ENCODE measurements around the gene PPIE.
"Not testable (repeated sequence)": the region's sequence is repeated elsewhere in the genome, so short reads cannot be mapped to it uniquely, and the experiment has no call there.

The PPIE gene

DNA sequence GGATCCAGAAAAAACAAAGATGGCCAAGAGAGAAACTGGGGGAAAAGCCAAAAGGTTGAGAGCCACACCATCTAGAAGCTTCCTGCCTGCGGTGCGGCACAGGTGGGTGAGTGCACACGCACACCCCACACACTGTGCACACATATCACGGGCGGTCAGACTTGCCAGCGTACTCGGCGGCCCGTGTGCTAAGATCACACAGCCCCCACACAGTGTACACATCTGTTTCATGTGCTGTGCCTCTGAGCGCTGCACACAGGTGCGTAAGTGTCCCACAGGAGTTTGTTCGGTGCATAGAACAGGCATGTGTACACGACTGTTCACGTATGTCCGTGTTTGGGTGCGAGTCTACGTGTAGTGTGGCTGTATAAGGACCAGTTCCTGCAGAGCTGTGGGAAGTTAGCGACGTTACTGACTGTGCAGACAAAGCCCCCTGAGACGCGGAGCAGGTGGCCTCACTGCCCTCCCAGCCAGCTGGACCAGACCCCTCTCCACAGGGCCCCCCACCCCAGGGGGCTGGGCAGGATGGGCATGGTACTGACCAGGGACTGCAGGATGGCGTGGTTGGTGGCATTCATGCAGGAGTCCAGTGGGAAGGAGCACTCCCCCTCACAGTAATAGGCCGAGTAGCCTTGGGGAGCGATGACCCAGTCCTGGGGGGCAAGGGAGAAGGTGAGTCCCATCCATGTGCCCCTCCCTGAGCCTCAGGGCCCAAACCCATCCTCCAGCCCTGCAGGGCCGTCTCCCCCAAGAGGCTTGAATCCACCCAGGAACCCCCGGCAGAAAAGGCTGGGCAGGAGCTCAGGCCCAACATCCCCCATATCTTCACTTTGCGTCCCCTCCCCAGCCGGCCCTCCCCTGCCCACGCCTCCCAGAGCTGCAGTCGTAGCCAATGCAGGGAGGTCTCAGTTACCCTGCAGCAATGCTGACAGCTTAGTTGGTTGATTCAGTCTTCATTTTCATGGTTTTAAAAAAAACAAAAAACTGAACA, 24.2 kb downstream of the PPIE start:
- no peak overlapping the region for H3K4me3 ChIP-seq (ENCODE audit: low read length)
- H3K4me1 ChIP-seq (ENCODE audit: control insufficient read depth, insufficient read depth, low read length): no peaks in the 10 kb centered on the region
- H3K9ac ChIP-seq (ENCODE audit: low read length): no peak overlapping the region
- no peak overlapping the region for H3K27ac ChIP-seq (ENCODE audit: low read depth, low read length)
- peaks cover 3% of the 10 kb centered on the region for H3K36me3 ChIP-seq (ENCODE audit: control insufficient read depth, insufficient read depth, low read length)
- H3K27me3 ChIP-seq (ENCODE audit: control insufficient read depth, insufficient read depth, low read length): no peaks in the 10 kb centered on the region

DNA sequence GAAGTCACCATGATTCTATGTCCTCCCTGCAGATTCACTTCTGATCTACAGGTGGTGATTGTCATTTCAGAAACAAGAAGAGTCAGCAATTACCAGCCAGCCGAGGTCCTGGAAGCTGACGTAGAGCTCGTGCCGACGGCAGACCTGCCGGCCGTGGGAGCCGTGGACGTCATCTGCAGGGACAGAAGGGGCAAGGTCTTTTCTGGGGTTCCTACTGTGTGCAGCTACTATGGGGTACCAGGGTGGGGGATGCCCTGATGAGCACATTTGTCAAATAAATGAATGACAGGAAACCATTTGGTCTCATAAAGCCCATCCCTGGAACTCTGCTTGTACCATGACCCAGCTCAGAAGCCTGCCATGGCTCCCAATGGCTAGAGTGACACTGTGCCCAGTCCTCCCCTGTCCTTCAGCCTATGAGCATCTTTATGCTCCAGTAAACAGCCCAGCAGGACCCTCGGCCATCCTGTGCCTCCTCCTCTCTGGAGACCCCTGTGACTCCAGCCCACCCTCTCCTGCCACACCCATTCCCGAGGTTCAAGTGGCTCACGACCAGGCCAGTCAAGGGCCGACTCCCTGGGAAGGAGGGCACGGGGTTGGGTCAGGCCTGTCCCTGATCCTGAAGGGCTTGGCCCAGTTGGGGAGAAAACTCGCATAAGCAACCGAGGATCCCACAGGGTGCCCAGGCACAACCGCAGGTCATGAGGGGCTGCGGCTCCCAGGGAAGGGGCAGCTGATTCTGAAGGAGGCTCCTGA, 25.1 kb downstream of the PPIE start:
- H3K36me3 ChIP-seq (ENCODE audit: control insufficient read depth, insufficient read depth, low read length); H3K4me3 ChIP-seq (ENCODE audit: low read length); H3K9ac ChIP-seq (ENCODE audit: low read length); H3K27ac ChIP-seq (ENCODE audit: low read depth, low read length); H3K27me3 ChIP-seq (ENCODE audit: control insufficient read depth, insufficient read depth, low read length); H3K4me1 ChIP-seq (ENCODE audit: control insufficient read depth, insufficient read depth, low read length): not testable (repeated sequence)

DNA sequence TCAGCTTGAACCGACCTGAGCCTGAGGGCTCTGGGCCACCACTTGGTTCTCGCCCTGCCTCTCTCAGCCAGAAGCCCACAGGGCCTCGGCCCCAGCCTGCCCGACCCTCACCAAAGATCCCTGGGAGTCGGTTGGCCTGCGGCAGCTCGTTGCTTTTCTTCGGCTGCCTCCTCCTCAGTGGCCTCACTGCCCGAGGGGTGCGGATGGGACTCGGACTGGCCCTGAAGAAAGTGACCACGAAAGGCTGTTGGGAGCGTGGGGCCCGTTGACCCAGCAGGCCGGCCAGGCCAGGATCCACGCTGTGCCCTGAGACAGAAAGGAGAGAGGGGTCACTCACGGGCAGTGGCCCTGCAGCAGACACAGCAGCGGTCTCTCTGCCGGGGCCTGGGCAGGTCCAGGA, 25.8 kb downstream of the PPIE start:
- H3K4me1 ChIP-seq (ENCODE audit: control insufficient read depth, insufficient read depth, low read length); H3K36me3 ChIP-seq (ENCODE audit: control insufficient read depth, insufficient read depth, low read length); H3K27me3 ChIP-seq (ENCODE audit: control insufficient read depth, insufficient read depth, low read length); H3K4me3 ChIP-seq (ENCODE audit: low read length); H3K27ac ChIP-seq (ENCODE audit: low read depth, low read length); H3K9ac ChIP-seq (ENCODE audit: low read length): not testable (repeated sequence)

DNA sequence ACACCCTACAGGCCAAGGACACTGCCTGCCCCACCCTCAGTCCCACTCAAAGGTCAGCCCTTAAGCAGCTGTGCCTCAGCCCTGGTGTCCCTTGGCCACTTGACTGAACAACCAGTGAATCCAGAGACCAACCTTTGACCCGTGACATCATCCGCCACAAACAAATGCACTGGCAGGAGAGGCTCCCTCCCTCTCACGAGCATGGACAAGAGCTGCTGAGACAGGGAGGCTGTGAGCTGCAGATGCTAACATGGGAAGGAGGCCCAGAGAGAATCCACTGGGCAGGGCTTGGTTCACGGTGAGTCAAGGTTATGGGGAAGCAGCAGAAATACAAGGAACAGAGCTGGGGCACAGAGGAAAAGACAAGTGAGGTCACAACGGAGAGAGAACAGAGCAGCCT, 27.8 kb downstream of the PPIE start:
- H3K27me3 ChIP-seq (ENCODE audit: control insufficient read depth, insufficient read depth, low read length); H3K4me3 ChIP-seq (ENCODE audit: low read length); H3K36me3 ChIP-seq (ENCODE audit: control insufficient read depth, insufficient read depth, low read length); H3K27ac ChIP-seq (ENCODE audit: low read depth, low read length); H3K4me1 ChIP-seq (ENCODE audit: control insufficient read depth, insufficient read depth, low read length); H3K9ac ChIP-seq (ENCODE audit: low read length): not testable (repeated sequence)

DNA sequence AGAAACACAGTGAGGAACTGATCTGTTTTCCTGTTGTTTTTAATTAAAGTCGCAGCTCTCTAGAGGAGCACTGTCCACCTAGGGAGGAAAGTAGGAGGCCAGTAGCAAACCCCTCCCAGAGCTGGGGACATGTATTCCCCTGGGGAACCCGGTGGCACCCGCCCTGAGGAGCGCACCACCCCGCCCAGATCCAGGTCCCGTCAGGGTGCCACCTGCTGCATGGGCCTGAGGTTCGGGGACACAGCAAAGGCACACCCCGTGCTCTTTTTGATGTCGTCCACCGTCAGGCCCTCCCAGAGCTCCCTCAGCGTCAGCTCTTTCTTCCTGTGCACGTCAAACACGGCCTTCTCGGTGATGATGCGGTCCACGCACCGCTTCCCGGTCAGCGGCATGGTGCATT, 30.8 kb downstream of the PPIE start:
- not testable (repeated sequence) for H3K4me1 ChIP-seq (ENCODE audit: control insufficient read depth, insufficient read depth, low read length); H3K27ac ChIP-seq (ENCODE audit: low read depth, low read length); H3K27me3 ChIP-seq (ENCODE audit: control insufficient read depth, insufficient read depth, low read length); H3K36me3 ChIP-seq (ENCODE audit: control insufficient read depth, insufficient read depth, low read length); H3K9ac ChIP-seq (ENCODE audit: low read length); H3K4me3 ChIP-seq (ENCODE audit: low read length)

DNA sequence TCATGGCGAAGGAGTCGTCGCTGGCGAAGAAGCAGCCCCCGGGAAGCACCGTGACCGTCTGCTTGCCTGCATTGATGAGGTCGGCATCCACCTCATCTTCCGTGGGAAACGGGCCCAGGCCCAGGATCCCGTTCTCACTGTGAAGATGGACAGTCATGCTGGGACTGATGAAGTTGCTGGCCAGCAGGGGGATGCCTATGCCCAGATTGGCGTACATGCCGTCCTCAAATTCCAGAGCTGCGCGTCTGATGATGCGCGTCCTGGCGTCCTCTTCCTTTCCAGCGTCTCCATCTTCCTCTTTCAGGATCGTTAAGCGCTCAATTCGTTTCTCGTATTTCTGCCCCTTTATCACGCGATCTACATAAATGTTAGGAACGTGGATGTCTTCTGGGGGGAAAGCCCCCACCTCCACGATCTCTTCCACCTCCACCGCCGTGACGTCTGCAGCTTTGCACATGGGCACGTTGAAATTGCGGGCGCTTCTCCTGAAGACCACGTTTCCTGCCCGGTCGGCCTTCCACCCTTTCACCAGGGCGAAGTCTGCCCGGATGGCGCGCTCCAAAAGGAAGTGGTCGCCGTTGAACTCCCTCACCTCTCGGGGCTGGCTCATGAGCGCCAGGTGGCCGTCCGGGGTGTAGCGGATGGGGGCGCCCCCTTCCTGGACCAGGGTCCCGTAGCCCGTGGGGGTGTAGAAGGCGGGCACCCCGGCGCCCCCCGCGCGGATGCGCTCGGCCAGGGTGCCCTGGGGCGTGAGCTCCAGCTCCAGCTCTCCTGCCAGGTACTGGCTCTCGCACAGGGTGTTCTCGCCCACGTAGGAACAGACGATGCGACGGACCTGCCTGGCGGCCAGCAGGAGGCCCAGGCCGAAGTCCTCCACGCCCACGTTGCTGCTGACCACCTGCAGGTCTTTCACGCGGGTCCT, 31.7 kb downstream of the PPIE start:
- not testable (repeated sequence) for H3K4me3 ChIP-seq (ENCODE audit: low read length); H3K27me3 ChIP-seq (ENCODE audit: control insufficient read depth, insufficient read depth, low read length); H3K27ac ChIP-seq (ENCODE audit: low read depth, low read length); H3K9ac ChIP-seq (ENCODE audit: low read length); H3K4me1 ChIP-seq (ENCODE audit: control insufficient read depth, insufficient read depth, low read length); H3K36me3 ChIP-seq (ENCODE audit: control insufficient read depth, insufficient read depth, low read length)

DNA sequence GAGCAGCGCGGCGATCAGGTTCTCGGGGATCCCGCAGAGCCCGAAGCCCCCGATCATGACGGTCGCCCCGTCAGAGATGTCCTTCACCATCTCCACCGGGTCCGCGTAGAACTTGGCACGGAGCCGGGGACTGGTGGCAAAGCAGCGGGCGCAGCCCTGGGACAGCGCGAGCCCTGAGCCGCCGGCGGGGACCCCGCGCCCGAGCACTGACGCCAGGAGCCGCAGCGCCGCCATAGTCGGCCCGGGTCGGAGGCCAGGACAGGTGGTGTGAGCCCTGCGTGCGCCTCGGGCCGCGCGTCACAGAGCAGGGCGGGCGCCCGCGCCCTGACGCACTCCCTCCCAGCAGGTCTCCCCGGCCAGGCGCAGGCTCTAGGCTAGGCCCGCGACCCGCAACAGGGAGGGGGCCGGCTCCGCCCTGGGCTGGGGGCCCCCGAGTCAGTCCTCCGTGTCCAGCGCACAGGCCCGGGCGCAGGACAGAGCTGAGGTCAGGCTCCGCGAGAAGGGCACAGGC, 32.4 kb downstream of the PPIE start, which contains the start of gene OXCT2:
OXCT2 (minus strand) TSS at position 327 of the 511 bp plus-strand sequence; CDS start at position 234, 93 bp downstream.
- H3K4me3 ChIP-seq (ENCODE audit: low read length); H3K9ac ChIP-seq (ENCODE audit: low read length); H3K4me1 ChIP-seq (ENCODE audit: control insufficient read depth, insufficient read depth, low read length); H3K27ac ChIP-seq (ENCODE audit: low read depth, low read length); H3K36me3 ChIP-seq (ENCODE audit: control insufficient read depth, insufficient read depth, low read length); H3K27me3 ChIP-seq (ENCODE audit: control insufficient read depth, insufficient read depth, low read length): not testable (repeated sequence)

DNA sequence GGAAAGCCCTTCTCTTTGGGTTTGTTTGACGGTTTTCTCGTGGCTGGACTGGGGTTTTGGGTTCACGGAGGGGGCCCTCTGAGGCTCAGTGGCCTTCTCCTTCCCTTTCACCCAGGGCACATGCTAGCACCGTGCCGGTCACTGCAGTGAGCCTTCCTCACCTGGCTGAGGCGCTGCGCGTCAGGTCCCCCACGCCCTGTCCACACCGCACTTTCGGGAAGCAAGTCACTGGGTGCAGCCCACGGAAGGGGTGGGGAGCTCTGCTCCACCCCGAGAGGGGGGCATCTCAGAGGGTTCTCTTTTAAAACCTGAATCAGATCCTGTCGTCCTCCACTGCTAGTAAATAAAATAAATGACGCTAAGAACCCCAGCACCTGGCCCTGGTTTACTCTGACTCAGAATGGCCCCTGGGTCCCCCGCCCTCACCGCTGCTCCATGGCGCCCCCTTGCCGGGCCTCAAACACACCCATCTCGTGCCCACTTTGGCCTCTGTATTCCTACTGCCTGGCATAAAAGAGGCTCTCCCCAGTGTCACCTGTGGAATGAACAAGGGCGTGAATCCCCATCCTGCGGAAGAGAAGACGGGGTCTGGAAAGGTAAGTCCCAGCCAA, 34.8 kb downstream of the PPIE start:
- H3K27me3 ChIP-seq (ENCODE audit: control insufficient read depth, insufficient read depth, low read length); H3K9ac ChIP-seq (ENCODE audit: low read length); H3K36me3 ChIP-seq (ENCODE audit: control insufficient read depth, insufficient read depth, low read length); H3K4me3 ChIP-seq (ENCODE audit: low read length); H3K4me1 ChIP-seq (ENCODE audit: control insufficient read depth, insufficient read depth, low read length); H3K27ac ChIP-seq (ENCODE audit: low read depth, low read length): not testable (repeated sequence)

DNA sequence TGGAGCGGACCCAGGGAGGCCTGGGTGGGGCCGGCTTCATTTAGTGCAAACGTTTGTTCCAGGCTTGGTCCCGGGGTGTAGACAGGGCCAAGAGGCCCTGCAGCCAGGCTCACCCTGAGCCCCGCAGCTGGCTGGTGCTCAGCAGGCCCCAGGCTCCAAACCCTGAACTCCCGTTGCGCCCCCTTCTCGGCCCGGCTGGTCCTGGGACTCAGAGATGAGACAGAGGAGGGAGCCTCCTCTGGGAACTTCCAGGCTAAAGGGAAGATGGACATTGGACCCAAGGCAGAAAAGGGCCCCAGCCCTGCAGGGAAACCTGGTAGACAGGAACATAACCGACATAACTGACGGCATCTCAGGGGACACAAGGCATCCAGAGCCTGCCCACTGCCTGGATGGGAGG, 36.5 kb downstream of the PPIE start:
- not testable (repeated sequence) for H3K27me3 ChIP-seq (ENCODE audit: control insufficient read depth, insufficient read depth, low read length); H3K4me3 ChIP-seq (ENCODE audit: low read length); H3K36me3 ChIP-seq (ENCODE audit: control insufficient read depth, insufficient read depth, low read length); H3K4me1 ChIP-seq (ENCODE audit: control insufficient read depth, insufficient read depth, low read length); H3K27ac ChIP-seq (ENCODE audit: low read depth, low read length); H3K9ac ChIP-seq (ENCODE audit: low read length)

DNA sequence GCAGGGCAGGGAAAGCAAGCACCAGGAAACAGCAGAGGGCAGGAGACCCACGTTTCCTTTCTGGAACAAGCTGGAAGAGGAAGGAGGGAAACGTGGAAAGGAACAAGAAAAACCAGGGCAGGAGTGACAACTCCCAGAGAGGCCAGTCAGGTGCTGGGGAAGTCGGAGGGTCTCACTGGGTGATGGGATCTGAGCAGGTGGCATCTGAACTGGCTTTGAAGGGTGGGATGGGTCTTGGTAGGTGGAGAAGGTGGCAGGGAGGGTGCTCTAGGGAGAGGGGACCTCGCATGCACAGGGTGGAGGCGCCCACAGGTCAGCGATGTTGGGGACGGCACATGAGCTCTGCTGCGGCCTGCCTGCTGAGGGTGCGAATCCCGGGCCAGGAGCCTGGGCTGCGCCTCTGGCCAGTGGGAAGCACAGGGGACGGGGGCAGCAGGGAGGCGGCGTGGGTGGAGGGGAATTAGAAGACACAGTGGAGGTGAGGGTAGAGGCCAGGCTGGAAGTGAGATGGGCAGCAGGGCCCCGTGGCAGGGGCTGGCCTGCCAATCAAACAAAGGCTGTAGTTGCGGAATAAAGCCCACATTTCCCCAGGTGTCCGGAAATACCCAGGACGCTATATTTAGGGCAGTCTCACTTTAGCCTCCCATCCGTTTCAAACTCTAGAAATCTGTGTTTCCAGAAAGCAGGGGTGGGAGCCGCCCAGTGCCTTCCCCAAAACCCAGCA, 37.2 kb downstream of the PPIE start:
- H3K9ac ChIP-seq (ENCODE audit: low read length); H3K36me3 ChIP-seq (ENCODE audit: control insufficient read depth, insufficient read depth, low read length); H3K27me3 ChIP-seq (ENCODE audit: control insufficient read depth, insufficient read depth, low read length); H3K4me1 ChIP-seq (ENCODE audit: control insufficient read depth, insufficient read depth, low read length); H3K4me3 ChIP-seq (ENCODE audit: low read length); H3K27ac ChIP-seq (ENCODE audit: low read depth, low read length): not testable (repeated sequence)

DNA sequence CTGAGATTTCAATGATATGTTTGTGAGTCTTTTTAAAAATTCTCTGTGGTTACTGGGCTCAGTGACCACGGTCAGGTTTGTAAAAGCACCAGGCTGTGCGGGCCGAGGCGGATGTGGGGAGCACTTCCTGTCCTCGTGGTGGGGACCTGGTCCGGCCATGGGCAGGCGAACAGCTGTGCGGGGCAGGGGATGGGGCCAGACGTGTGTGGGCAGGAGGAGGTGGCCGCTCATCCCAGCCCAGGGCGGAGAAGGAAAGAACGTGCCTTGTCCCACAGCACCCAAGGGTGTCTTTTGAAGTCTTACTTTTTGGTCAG, 37.7 kb downstream of the PPIE start:
- Histone ChIP-seq H3K36me3 (ENCODE audit: control insufficient read depth, insufficient read depth, low read length) (no peaks in the 10 kb centered on the region), H3K27ac (ENCODE audit: low read depth, low read length) (no peak overlapping the region), H3K9ac (ENCODE audit: low read length) (no peak overlapping the region), H3K4me1 (ENCODE audit: control insufficient read depth, insufficient read depth, low read length) (no peaks in the 10 kb centered on the region), H3K4me3 (ENCODE audit: low read length) (no peak overlapping the region), H3K27me3 (ENCODE audit: control insufficient read depth, insufficient read depth, low read length) (no peaks in the 10 kb centered on the region)

All from rectal smooth muscle tissue (tissue), 1 donor.